A549 treated with AZD9567 at 1 μM for 4 hours (cell line): ENCODE results near the gene UBE2D3. TPM values are rescaled to one million over a fixed set of nuclear protein-coding genes. Genes with fewer than 3 reads are reported as not detected.

Experiments used
- total RNA-seq: library from RNA; stranded (reverse); fragments of 200-300 nt; extraction: Qiagen RNA extraction; gene quantifications from 5 replicates; pipeline ENCODE4 v1.2.3, GENCODE V29; 2022; ENCODE audit not compliant: insufficient read depth

The UBE2D3 gene
- 206 to 258 TPM (median 217 TPM) in 5 replicates for total RNA-seq

GRCh38 chr4:102826890-102827673, at the start of gene UBE2D3:
UBE2D3 (minus strand) TSS chr4:102827551; CDS start chr4:102826508, 1,043 bp downstream.

GRCh38 chr4:102868781-102869568, 41.6 kb upstream of the UBE2D3 start, which contains the start of gene CISD2:
CISD2 (plus strand) TSS chr4:102868992; CDS start chr4:102869085, 93 bp downstream.

DNA sequence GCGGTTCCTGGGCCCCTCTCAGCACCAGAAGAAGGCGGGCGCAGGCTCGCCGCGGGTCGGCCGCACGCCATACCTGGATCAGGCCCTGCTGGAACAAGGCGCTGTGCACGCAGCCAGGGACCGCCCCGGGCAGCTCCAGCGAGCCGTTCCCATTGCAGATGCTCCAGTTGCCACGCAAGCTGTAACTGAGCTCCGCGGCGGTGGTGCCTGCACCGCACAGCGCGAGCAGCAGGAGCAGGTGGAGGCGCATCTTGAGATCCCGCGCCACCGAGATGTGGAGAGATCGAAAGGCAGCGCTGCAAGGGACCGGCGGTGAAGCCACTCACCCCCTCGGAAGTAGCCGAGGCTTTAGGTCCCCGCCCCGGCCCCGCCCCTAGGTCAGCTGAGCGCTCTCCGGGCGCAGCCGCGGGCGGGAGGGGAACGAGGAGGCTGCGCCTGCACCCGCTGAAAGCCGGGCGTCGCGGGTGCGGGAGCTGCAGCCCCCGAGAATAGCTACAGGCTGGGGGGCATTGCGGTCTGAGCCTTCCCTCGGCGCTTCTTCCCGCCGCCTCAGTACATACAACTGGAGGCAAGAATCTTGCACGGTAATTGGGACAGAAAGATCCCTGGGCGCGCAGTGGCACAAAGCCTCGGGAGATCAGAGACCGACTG, 66.6 kb downstream of the UBE2D3 start, which contains the start of gene MANBA:
Gene MANBA (minus strand): TSS at position 324 of the 651 bp plus-strand sequence. CDS start 74 bp downstream, at position 250.

Other genes starting within 250 kb of the UBE2D3 start
- gene MANBA, start 66.6 kb downstream of the UBE2D3 start, total RNA-seq: 10.7 to 15.3 TPM (median 13.8 TPM) in 5 replicates
- gene CISD2, start 41.4 kb upstream of the UBE2D3 start, total RNA-seq: 36.0 to 51.9 TPM (median 42.4 TPM) in 5 replicates
- 0.15 to 0.18 TPM (median 0.16 TPM) in 3 of 5 replicates, not detected in the others for gene SLC9B1, start 192.2 kb upstream of the UBE2D3 start, total RNA-seq
- gene SLC9B2, start 249.2 kb upstream of the UBE2D3 start, total RNA-seq: 6.2 to 10.0 TPM (median 7.0 TPM) in 5 replicates